Endothelial cell of umbilical vein (primary cell): ENCODE results near the gene PTPN3. TPM values are rescaled to one million over a fixed set of nuclear protein-coding genes. Genes with fewer than 3 reads are reported as not detected.

Source experiments
- BruUV-seq: library from RNA; stranded (reverse); fragments of 400-500 nt; replicated peaks from 2 replicates; lab custom pipeline; 2021; lab: Mats Ljungman, UMichigan
- CTCF ChIA-PET: fragments of 300-600, 350-600 bp; sonication (Branson Sonifier 250); formaldehyde crosslinking; loops from one replicate; lab custom pipeline; 2021; ENCODE audit warnings: antibody characterized with exemption, inconsistent platforms; lab: Charles Lee
- POLR2A ChIA-PET: fragments of 300-600, 350-600 bp; sonication (Branson Sonifier 250); formaldehyde crosslinking; loops from one replicate; lab custom pipeline; 2021; ENCODE audit warnings: antibody characterized with exemption, inconsistent platforms; lab: Charles Lee
- DNase-seq: peaks from one replicate; pipeline ENCODE4 v3.0.0-alpha.2; 2011; ENCODE audit warnings: low read depth, low spot score
- FAIRE-seq: peaks from 2 replicates; lab custom pipeline; 2011; peaks lifted over from hg19 to GRCh38; lab: Jason Lieb, UNC
- H2AFZ ChIP-seq: 2 replicates; pipeline ENCODE4 v1.6.0; 2012; ENCODE audit warnings: low read depth, low read length, control low read depth, inconsistent platforms
- H3K27ac ChIP-seq: 2 replicates; pipeline ENCODE4 v1.5.1; 2011; ENCODE audit warnings: low read depth, mild to moderate bottlenecking, control low read depth, low read length, moderate library complexity; ENCODE audit not compliant: insufficient read depth
- H3K27me3 ChIP-seq, 2 experiments: 2 replicates each; pipeline versions ENCODE4 v1.6.0 to v1.6.1; 2011; ENCODE audit warnings: low read length in 2 of 2, mixed read lengths in 1 of 2; ENCODE audit not compliant: control insufficient read depth in 2 of 2, insufficient read depth in 2 of 2
- H3K36me3 ChIP-seq, 2 experiments: 2 replicates in 1 of 2; 3 replicates in 1 of 2; pipeline ENCODE4 v1.5.1; 2011; ENCODE audit warnings: low read length in 2 of 2, mild to moderate bottlenecking in 1 of 2, moderate library complexity in 1 of 2; ENCODE audit not compliant: control insufficient read depth in 2 of 2, insufficient read depth in 2 of 2; ENCODE audit errors: extremely low read depth in 1 of 2
- H3K4me1 ChIP-seq: 3 replicates; pipeline ENCODE4 v1.5.1; 2011; ENCODE audit warnings: mild to moderate bottlenecking, low read length; ENCODE audit not compliant: control insufficient read depth, insufficient read depth; ENCODE audit errors: extremely low read depth
- H3K4me2 ChIP-seq: 2 replicates; pipeline ENCODE4 v1.6.1; 2011; ENCODE audit warnings: low read length, control low read depth, mixed read lengths; ENCODE audit not compliant: insufficient read depth
- H3K4me3 ChIP-seq, 3 experiments: fragments of 200-600 bp in 1 of 3; sonication (generic), shearing (Covaris generic) in 1 of 3; replicated peaks in 1 of 3; 2 replicates each; pipeline ENCODE4 v1.5.1; 2011 to 2016; ENCODE audit warnings: control low read depth in 3 of 3, low read length in 3 of 3, mild to moderate bottlenecking in 2 of 3, inconsistent platforms in 1 of 3, low read depth in 1 of 3, moderate library complexity in 1 of 3; ENCODE audit not compliant: insufficient read depth in 1 of 3
- H3K79me2 ChIP-seq: 2 replicates; pipeline ENCODE4 v1.6.0; 2012; ENCODE audit warnings: low read length, inconsistent platforms; ENCODE audit not compliant: control insufficient read depth, insufficient read depth
- H3K9ac ChIP-seq: replicated peaks from 2 replicates; pipeline ENCODE3; 2011; ENCODE audit warnings: low read length, control low read depth; ENCODE audit not compliant: insufficient read depth; ENCODE audit errors: extremely low read depth
- H3K9me1 ChIP-seq: replicated peaks from 3 replicates; pipeline ENCODE4 v1.6.0; 2011; ENCODE audit warnings: mild to moderate bottlenecking, low read length; ENCODE audit not compliant: control insufficient read depth, insufficient read depth; ENCODE audit errors: extremely low read depth
- H3K9me3 ChIP-seq: replicated peaks from 2 replicates; pipeline ENCODE4 v1.5.1; 2012; ENCODE audit warnings: low read length, inconsistent platforms; ENCODE audit not compliant: control insufficient read depth, insufficient read depth
- H4K20me1 ChIP-seq: replicated peaks from 2 replicates; pipeline ENCODE3; 2011; ENCODE audit warnings: mild to moderate bottlenecking, low read length; ENCODE audit not compliant: control insufficient read depth, insufficient read depth; ENCODE audit errors: extremely low read depth
- CTCF ChIP-seq, 2 donors: IDR thresholded peaks; 1 replicate in 1 of 2; 2 replicates in 1 of 2; pipeline ENCODE4 v1.5.1; 2011; ENCODE audit warnings: low read length in 2 of 2, mild to moderate bottlenecking in 2 of 2, moderate library complexity in 2 of 2, control low read depth in 1 of 2, inconsistent platforms in 1 of 2, low read depth in 1 of 2; ENCODE audit not compliant: insufficient read depth in 1 of 2; ENCODE audit errors: extremely low read depth in 1 of 2
- EZH2 ChIP-seq: IDR thresholded peaks from 2 replicates; pipeline ENCODE4 v1.6.1; 2012; ENCODE audit warnings: borderline replicate concordance, low read depth, mild to moderate bottlenecking, moderate library complexity, low read length, inconsistent platforms; ENCODE audit not compliant: severe bottlenecking
- FOS ChIP-seq: IDR thresholded peaks from 2 replicates; pipeline ENCODE4 v1.6.1; 2011; ENCODE audit warnings: mild to moderate bottlenecking, low read length, moderate library complexity, borderline replicate concordance; ENCODE audit not compliant: insufficient read depth
- GATA2 ChIP-seq: IDR thresholded peaks from 2 replicates; pipeline ENCODE4 v1.7.0; 2011; ENCODE audit warnings: low read depth, mild to moderate bottlenecking, moderate library complexity, mixed read lengths, low read length; ENCODE audit not compliant: insufficient read length, insufficient read depth
- JUN ChIP-seq: IDR thresholded peaks from 2 replicates; pipeline ENCODE4 v1.6.1; 2011; ENCODE audit warnings: borderline replicate concordance, low read depth; ENCODE audit not compliant: insufficient read length, insufficient read depth
- MAX ChIP-seq: IDR thresholded peaks from 2 replicates; pipeline ENCODE4 v1.6.1; 2011; ENCODE audit not compliant: insufficient read depth, insufficient read length
- MYC ChIP-seq: IDR thresholded peaks from one replicate; pipeline ENCODE4 v1.6.1; 2011; ENCODE audit warnings: mild to moderate bottlenecking, low read depth, low read length
- POLR2A ChIP-seq: IDR thresholded peaks from 2 replicates; pipeline ENCODE4 v1.6.1; 2012; ENCODE audit warnings: low read depth, mild to moderate bottlenecking, control low read depth, low read length
- POLR2AphosphoS5 ChIP-seq: IDR thresholded peaks from 2 replicates; pipeline ENCODE4 v1.6.1; 2012; ENCODE audit warnings: low read depth, mild to moderate bottlenecking, control low read depth, low read length, moderate library complexity; ENCODE audit not compliant: insufficient read depth
- dilution Hi-C: fragments of 300-500 bp; cut with MboI; formaldehyde crosslinking; loops from one replicate; pipeline ENCODE4 v1.15.0; 2019; ENCODE audit warnings: low sequenced_read_pairs; ENCODE audit not compliant: extremely low pct_ligation_motif_present
- intact Hi-C: fragments of 100-400 bp; cut with micrococcal nuclease; formaldehyde crosslinking; loops from one replicate; pipeline ENCODE4 v1.10.0; 2022
- polyA plus RNA-seq, 4 experiments: library from polyadenylated mRNA; depleted of rRNA in 3 of 4; stranded (reverse) in 3 of 4; unstranded in 1 of 4; fragments of >200 nt; gene quantifications; 2 replicates each; pipeline versions ENCODE4 v1.2.1 to v1.2.3, GENCODE V29; 2011 to 2012; ENCODE audit warnings: missing spikeins in 1 of 4
- total RNA-seq: library from RNA; stranded (reverse); gene quantifications from 2 replicates; pipeline ENCODE4 v1.2.3, GENCODE V29; 2021

The PTPN3 gene
- total and polyA plus RNA-seq, 2 donors (not counting 3 experiments of a cell fraction or from before 2014, with no cell fraction given): 0.01 TPM; not detected in 1

- Histone ChIP-seq H3K27ac (no peak overlapping the region), H3K9ac (no peak overlapping the region), H3K9me3 (no peaks in the 10 kb centered on the region), H3K4me3 (no peak overlapping the region), H3K27me3 (no peaks in the 10 kb centered on the region), H3K4me1 (no peaks in the 10 kb centered on the region), H3K79me2 (no peaks in the 10 kb centered on the region), H2AFZ (no peak overlapping the region), H3K9me1 (no peaks in the 10 kb centered on the region), H3K4me2 (no peak overlapping the region), H3K36me3 (no peaks in the 10 kb centered on the region), H4K20me1 (no peaks in the 10 kb centered on the region)
- dilution Hi-C loops: no loop called here
- ChIA-PET CTCF (no interaction called here), POLR2A (no interaction called here)
- intact Hi-C loops: no loop called here
- DNase-seq (no peak), FAIRE-seq (no peak)
- no TSS peak for BruUV-seq
- no peak for TF ChIP-seq EZH2
- TF ChIP-seq POLR2A: no peak
- TF ChIP-seq GATA2: no peak
Measured at GRCh38 chr9:109355564-109356297, 142.4 kb downstream of the PTPN3 start.

GRCh38 chr9:109354190-109354589 lies 143.9 kb downstream of the PTPN3 start:
- Histone ChIP-seq H2AFZ (no peak overlapping the region), H3K9me1 (no peaks in the 10 kb centered on the region), H3K27me3 (no peaks in the 10 kb centered on the region), H3K4me2 (no peak overlapping the region), H3K79me2 (no peaks in the 10 kb centered on the region), H3K4me3 (no peak overlapping the region), H3K9me3 (no peaks in the 10 kb centered on the region), H3K27ac (no peak overlapping the region), H3K9ac (no peak overlapping the region), H3K4me1 (no peaks in the 10 kb centered on the region), H3K36me3 (no peaks in the 10 kb centered on the region), H4K20me1 (no peaks in the 10 kb centered on the region)
- DNase-seq: no peak
- dilution Hi-C loops (no loop called here), intact Hi-C loops (no loop called here)
- BruUV-seq: no TSS peak
- ChIA-PET POLR2A (no interaction called here), CTCF (no interaction called here)
- TF ChIP-seq JUN (no peak), MAX (no peak), EZH2 (no peak), FOS (no peak), POLR2A (no peak), MYC (no peak), POLR2AphosphoS5 (no peak), GATA2 (no peak), CTCF (IDR thresholded peaks at IDR 0.05; ENCODE audit: extremely low read depth in 1 of 2, insufficient read depth in 1 of 2, low read depth in 1 of 2, low read length in 2 of 2) (no peak)
- no peak for FAIRE-seq
